Breast epithelium (tissue), 4 donors: ENCODE results near the gene FERMT2. TPM values are rescaled to one million over a fixed set of nuclear protein-coding genes. Genes with fewer than 3 reads are reported as not detected.
A peak's percentile ranks its signal among the peaks of the same experiment; 100 is the strongest.

Experiments used
- DNase-seq, 2 donors: peaks; one replicate each; pipeline ENCODE4 v3.0.0-alpha.2; 2019; ENCODE audit warnings: low spot score in 2 of 2
- H3K27ac ChIP-seq, 2 donors: fragments of 200-600 bp; sonication (generic) in 1 of 2; one replicate each; pipeline ENCODE4 v1.5.1; 2016 to 2019; ENCODE audit warnings: mild to moderate bottlenecking in 1 of 2
- H3K27me3 ChIP-seq, 2 donors: fragments of 200-600 bp; sonication (generic) in 1 of 2; one replicate each; pipeline versions ENCODE4 v1.5.1 to v1.6.0; 2017 to 2019; ENCODE audit warnings: control low read depth in 1 of 2, mild to moderate bottlenecking in 1 of 2
- H3K36me3 ChIP-seq: fragments of 200-600 bp; one replicate; pipeline ENCODE4 v1.5.1; 2019
- H3K4me1 ChIP-seq, 2 donors: fragments of 200-600 bp; sonication (generic); one replicate each; pipeline ENCODE4 v1.5.1; 2016 to 2019; ENCODE audit warnings: control low read depth in 1 of 2
- H3K4me3 ChIP-seq, 3 donors: fragments of 200-600 bp; sonication (generic); 1 replicate in 2 of 3; 2 replicates in 1 of 3; pipeline ENCODE4 v1.5.1; 2016 to 2019; ENCODE audit warnings: mild to moderate bottlenecking in 3 of 3, moderate library complexity in 2 of 3
- H3K9me3 ChIP-seq, 2 donors: fragments of 200-600 bp; sonication (generic) in 1 of 2; one replicate each; pipeline ENCODE4 v1.5.1; 2016 to 2019; ENCODE audit warnings: control low read depth in 1 of 2
- POLR2A ChIP-seq: fragments of 450-650 bp; IDR thresholded peaks from one replicate; pipeline ENCODE4 v1.6.1; 2016; ENCODE audit warnings: antibody characterized with exemption, mild to moderate bottlenecking, moderate library complexity
- POLR2AphosphoS5 ChIP-seq, 3 donors: sonication (generic); formaldehyde crosslinking; IDR thresholded peaks; one replicate each; pipeline ENCODE4 v1.6.1; 2017; ENCODE audit warnings: antibody characterized with exemption in 3 of 3
- intact Hi-C: fragments of 100-400 bp; cut with DNase I; formaldehyde crosslinking; loops from one replicate; pipeline ENCODE4 v1.15.1; 2023; ENCODE audit warnings: low total_unique reads
- total RNA-seq, 3 donors: library from RNA; depleted of rRNA; stranded (reverse); fragments of >200 nt; gene quantifications; one replicate each; pipeline ENCODE4 v1.1.0, GENCODE V29; 2016
- TF ChIP-seq, protein P1 (sequence below), 3 donors: fragments of 450-650 bp; IDR thresholded peaks; one replicate each; pipeline ENCODE4 v1.5.1; 2016 to 2017; ENCODE audit warnings: antibody characterized with exemption in 3 of 3, mild to moderate bottlenecking in 3 of 3, moderate library complexity in 3 of 3

Gene FERMT2
- total RNA-seq, 3 donors from 2014 or later = 87.8 to 203 (median 90.2) TPM

DNA sequence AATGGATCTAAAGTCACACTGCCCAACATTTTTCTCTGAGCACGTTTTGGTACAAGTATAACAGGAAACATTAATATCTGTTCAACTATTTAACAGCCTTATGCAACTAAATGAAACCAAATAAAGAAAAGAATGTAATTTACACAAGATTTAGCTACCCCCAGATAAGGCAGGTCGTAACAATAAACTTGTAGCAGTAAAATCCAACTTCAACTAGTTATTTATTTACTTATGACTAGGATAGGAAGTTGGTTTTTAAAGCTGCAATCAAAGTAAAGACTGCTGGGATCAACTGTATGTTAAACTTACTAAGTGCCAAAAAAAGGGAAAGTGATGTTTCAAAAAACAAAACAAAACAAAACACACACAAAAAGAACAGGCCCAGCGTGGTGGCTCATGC, 30.9 kb downstream of the FERMT2 start:
- Histone ChIP-seq H3K27ac (no peak overlapping the region), H3K36me3 (no peaks in the 10 kb centered on the region), H3K27me3 (no peaks in the 10 kb centered on the region), H3K4me1 (peaks cover 0 to 5% of the 10 kb centered on the region in 2 donors), H3K9me3 (no peaks in the 10 kb centered on the region), H3K4me3 (no peak overlapping the region)
- no peak for DNase-seq
- TF ChIP-seq POLR2AphosphoS5 (IDR thresholded peaks at IDR 0.05) = no peak
- TF ChIP-seq, protein P1, sequence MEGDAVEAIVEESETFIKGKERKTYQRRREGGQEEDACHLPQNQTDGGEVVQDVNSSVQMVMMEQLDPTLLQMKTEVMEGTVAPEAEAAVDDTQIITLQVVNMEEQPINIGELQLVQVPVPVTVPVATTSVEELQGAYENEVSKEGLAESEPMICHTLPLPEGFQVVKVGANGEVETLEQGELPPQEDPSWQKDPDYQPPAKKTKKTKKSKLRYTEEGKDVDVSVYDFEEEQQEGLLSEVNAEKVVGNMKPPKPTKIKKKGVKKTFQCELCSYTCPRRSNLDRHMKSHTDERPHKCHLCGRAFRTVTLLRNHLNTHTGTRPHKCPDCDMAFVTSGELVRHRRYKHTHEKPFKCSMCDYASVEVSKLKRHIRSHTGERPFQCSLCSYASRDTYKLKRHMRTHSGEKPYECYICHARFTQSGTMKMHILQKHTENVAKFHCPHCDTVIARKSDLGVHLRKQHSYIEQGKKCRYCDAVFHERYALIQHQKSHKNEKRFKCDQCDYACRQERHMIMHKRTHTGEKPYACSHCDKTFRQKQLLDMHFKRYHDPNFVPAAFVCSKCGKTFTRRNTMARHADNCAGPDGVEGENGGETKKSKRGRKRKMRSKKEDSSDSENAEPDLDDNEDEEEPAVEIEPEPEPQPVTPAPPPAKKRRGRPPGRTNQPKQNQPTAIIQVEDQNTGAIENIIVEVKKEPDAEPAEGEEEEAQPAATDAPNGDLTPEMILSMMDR (IDR thresholded peaks at IDR 0.05) = no peak
- no peak for TF ChIP-seq POLR2A
- intact Hi-C loops = no loop called here

GRCh38 chr14:52918486-52918885, 32.4 kb downstream of the FERMT2 start:
- H3K4me3 ChIP-seq = no peak overlapping the region
- H3K9me3 ChIP-seq = no peaks in the 10 kb centered on the region
- peaks cover 0 to 5% of the 10 kb centered on the region in 2 donors for H3K4me1 ChIP-seq
- TF ChIP-seq, protein P1 (IDR thresholded peaks at IDR 0.05) = no peak
- TF ChIP-seq POLR2AphosphoS5 (IDR thresholded peaks at IDR 0.05) (no peak), POLR2A (no peak)
- no peaks in the 10 kb centered on the region for H3K27me3 ChIP-seq
- no peaks in the 10 kb centered on the region for H3K36me3 ChIP-seq
- peak overlapping the region in 1 of 2 donors; percentile 16 for H3K27ac ChIP-seq
- intact Hi-C loops = no loop called here
- no peak for DNase-seq

- H3K36me3 ChIP-seq = no peaks in the 10 kb centered on the region
- intact Hi-C loops = no loop called here
- H3K27me3 ChIP-seq = no peaks in the 10 kb centered on the region
- H3K4me1 ChIP-seq = peaks cover 0 to 5% of the 10 kb centered on the region in 2 donors
- TF ChIP-seq POLR2AphosphoS5 (IDR thresholded peaks at IDR 0.05) (no peak), POLR2A (no peak)
- TF ChIP-seq, protein P1 (IDR thresholded peaks at IDR 0.05) = no peak
- no peak for DNase-seq
- H3K4me3 ChIP-seq = no peak overlapping the region
- no peaks in the 10 kb centered on the region for H3K9me3 ChIP-seq
- H3K27ac ChIP-seq = peak overlapping the region in 1 of 2 donors; percentile 54
Measured at GRCh38 chr14:52917735-52918134, 33.1 kb downstream of the FERMT2 start.

- intact Hi-C loops = no loop called here
- no peak overlapping the region for H3K4me3 ChIP-seq
- H3K36me3 ChIP-seq = no peaks in the 10 kb centered on the region
- no peaks in the 10 kb centered on the region for H3K27me3 ChIP-seq
- peaks cover 0 to 5% of the 10 kb centered on the region in 2 donors for H3K4me1 ChIP-seq
- DNase-seq = no peak
- no peak for TF ChIP-seq POLR2A
- TF ChIP-seq POLR2AphosphoS5 (IDR thresholded peaks at IDR 0.05) = no peak
- TF ChIP-seq, protein P1 (IDR thresholded peaks at IDR 0.05) = no peak
- H3K27ac ChIP-seq = no peak overlapping the region
- no peaks in the 10 kb centered on the region for H3K9me3 ChIP-seq
Measured at GRCh38 chr14:52914295-52914694, 36.6 kb downstream of the FERMT2 start.

DNA sequence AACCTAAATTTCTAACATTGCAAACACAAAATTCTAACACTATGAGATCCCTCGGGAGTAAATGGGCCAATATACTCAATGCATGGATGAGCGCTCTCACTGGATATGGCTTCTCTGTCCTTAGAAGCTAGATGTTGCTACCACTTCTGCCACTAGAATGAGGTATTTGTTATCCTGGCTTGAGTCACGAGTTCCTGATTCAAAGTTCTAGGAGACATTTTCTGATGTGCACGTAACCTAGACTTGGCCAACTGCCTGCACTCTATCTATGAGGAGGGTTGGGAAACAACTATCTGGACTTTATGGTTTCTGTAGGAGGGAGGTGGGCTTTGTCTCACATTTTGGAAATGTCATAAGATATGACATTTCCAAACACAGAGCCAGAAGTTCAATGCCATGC, 37.6 kb downstream of the FERMT2 start:
- no peaks in the 10 kb centered on the region for H3K36me3 ChIP-seq
- no peak overlapping the region for H3K4me3 ChIP-seq
- no peak overlapping the region for H3K27ac ChIP-seq
- no peak for TF ChIP-seq POLR2AphosphoS5 (IDR thresholded peaks at IDR 0.05)
- TF ChIP-seq, protein P1 (IDR thresholded peaks at IDR 0.05) = no peak
- no peak for TF ChIP-seq POLR2A
- no peaks in the 10 kb centered on the region for H3K9me3 ChIP-seq
- intact Hi-C loops = no loop called here
- no peaks in the 10 kb centered on the region for H3K27me3 ChIP-seq
- no peak for DNase-seq
- H3K4me1 ChIP-seq = peaks cover 0 to 5% of the 10 kb centered on the region in 2 donors
